K562 (cell line): Measurements from ENCODE around the gene IGF1R. TPM values are rescaled to one million over a fixed set of nuclear protein-coding genes. Genes with fewer than 3 reads are reported as not detected.
A peak's percentile ranks its signal among the peaks of the same experiment; 100 is the strongest.

Source experiments
- ATAC-seq: fragments of 200-7000 bp; cut with Tn5 transposase; 3 replicates; pipeline ENCODE4 v1.9.1; 2020; ENCODE audit warnings: moderate library complexity
- BruUV-seq: library from RNA; stranded (reverse); fragments of 400-500 nt; replicated peaks from 2 replicates; lab custom pipeline; 2021; lab: Mats Ljungman, UMichigan
- CTCF ChIA-PET: fragments of 300-600 bp; formaldehyde crosslinking; extraction: SDS; loops from one replicate; lab custom pipeline; 2021; ENCODE audit warnings: low intra/inter-chr PET ratio; lab: Yijun Ruan, JAX
- POLR2A ChIA-PET: fragments of 300-600, 350-650 bp; sonication (Branson Sonifier 250); formaldehyde crosslinking; extraction: SDS; loops from one replicate; lab custom pipeline; 2021; ENCODE audit warnings: antibody characterized with exemption, inconsistent platforms; lab: Yijun Ruan, JAX
- DNase-seq, 4 experiments: peaks; one replicate each; pipeline versions ENCODE4 v3.0.0 to v3.0.0-alpha.2; 2011 to 2018; ENCODE audit warnings: low spot score in 3 of 4, mixed read lengths in 3 of 4; ENCODE audit errors: extremely low read depth in 1 of 4
- FAIRE-seq: peaks from 2 replicates; lab custom pipeline; 2011; peaks lifted over from hg19 to GRCh38; lab: Jason Lieb, UNC
- H2AFZ ChIP-seq: 2 replicates; pipeline ENCODE4 v1.6.0; 2011; ENCODE audit warnings: low read depth, low read length, control low read depth, inconsistent platforms
- H3K27ac ChIP-seq: fragments of 200-600 bp; 3 replicates; pipeline ENCODE4 v1.8.0; 2011; ENCODE audit warnings: low read depth, mild to moderate bottlenecking, control low read depth, inconsistent platforms, low read length, moderate library complexity, mixed read lengths; ENCODE audit errors: extremely low read depth
- H3K27me3 ChIP-seq, 2 experiments: fragments of 300-600 bp in 1 of 2; 2 replicates in 1 of 2; 3 replicates in 1 of 2; pipeline versions ENCODE4 v1.6.0 to v1.8.0; 2011; ENCODE audit warnings: inconsistent platforms in 2 of 2, low read length in 2 of 2, mild to moderate bottlenecking in 1 of 2, mixed read lengths in 1 of 2, moderate library complexity in 1 of 2; ENCODE audit not compliant: control insufficient read depth in 2 of 2, insufficient read depth in 2 of 2
- H3K36me3 ChIP-seq: fragments of 300-600 bp; 3 replicates; pipeline ENCODE4 v1.8.0; 2011; ENCODE audit warnings: mild to moderate bottlenecking, low read length, inconsistent platforms; ENCODE audit not compliant: control insufficient read depth, insufficient read depth
- H3K4me1 ChIP-seq, 2 experiments: fragments of 200-600 bp in 1 of 2; replicated peaks in 1 of 2; 2 replicates in 1 of 2; 3 replicates in 1 of 2; pipeline versions ENCODE4 v1.5.1 to v1.8.0; 2011; ENCODE audit warnings: inconsistent platforms in 2 of 2, low read length in 2 of 2, mild to moderate bottlenecking in 1 of 2, mixed read lengths in 1 of 2, moderate library complexity in 1 of 2; ENCODE audit not compliant: control insufficient read depth in 2 of 2, insufficient read depth in 2 of 2
- H3K4me2 ChIP-seq: 2 replicates; pipeline ENCODE4 v1.6.1; 2011; ENCODE audit warnings: low read length, control low read depth, inconsistent platforms, mixed read lengths; ENCODE audit not compliant: insufficient read depth
- H3K4me3 ChIP-seq: fragments of 200-600 bp; sonication (generic), shearing (Covaris generic); 2 replicates; pipeline ENCODE4 v1.5.1; 2016; ENCODE audit warnings: control low read depth, inconsistent platforms
- H3K79me2 ChIP-seq: fragments of 200-600 bp; 3 replicates; pipeline ENCODE4 v1.8.0; 2011; ENCODE audit warnings: low read length, inconsistent platforms; ENCODE audit not compliant: control insufficient read depth, insufficient read depth
- H3K9ac ChIP-seq, 2 experiments: 2 replicates each; pipeline versions ENCODE4 v1.6.0 to v1.6.1; 2011; ENCODE audit warnings: low read depth in 2 of 2, low read length in 2 of 2, control low read depth in 1 of 2, inconsistent platforms in 1 of 2, mild to moderate bottlenecking in 1 of 2, mixed read lengths in 1 of 2; ENCODE audit not compliant: insufficient read depth in 1 of 2
- H3K9me1 ChIP-seq: one replicate; pipeline ENCODE4 v1.6.0; 2011; ENCODE audit warnings: inconsistent platforms, mild to moderate bottlenecking, low read length, moderate library complexity; ENCODE audit not compliant: control insufficient read depth, insufficient read depth
- H3K9me3 ChIP-seq: replicated peaks from 2 replicates; pipeline ENCODE4 v1.5.1; 2011; ENCODE audit warnings: low read depth, low read length, inconsistent platforms; ENCODE audit not compliant: control insufficient read depth, insufficient read depth
- H4K20me1 ChIP-seq: replicated peaks from 2 replicates; pipeline ENCODE4 v1.6.1; 2011; ENCODE audit warnings: low read length, inconsistent platforms, mixed read lengths; ENCODE audit not compliant: control insufficient read depth, insufficient read depth
- HDAC3 ChIP-seq: fragments of 450-650 bp; IDR thresholded peaks from 2 replicates; pipeline ENCODE4 v1.6.1; 2018; ENCODE audit warnings: borderline replicate concordance, mild to moderate bottlenecking, moderate library complexity; ENCODE audit not compliant: partially characterized antibody
- POLR2AphosphoS2 ChIP-seq: IDR thresholded peaks from 2 replicates; pipeline ENCODE4 v1.6.1; 2012; ENCODE audit warnings: low read length, improper control_type of control experiment
- ZNF12 ChIP-seq: sonication (generic); formaldehyde crosslinking; IDR thresholded peaks from 2 replicates; pipeline ENCODE4 v1.4.0; 2020; ENCODE audit warnings: mild to moderate bottlenecking, missing genetic modification reagents
- WGBS: fragments of 100-300 bp; shearing (Covaris generic); methylation state at CpG from one replicate; pipeline ENCODE4 v1.1.6; 2016; ENCODE audit warnings: low coverage, mixed read lengths; ENCODE audit not compliant: insufficient coverage; ENCODE audit errors: missing lambda C conversion rate; 5-methylcytosine and 5-hydroxymethylcytosine counted together
- in situ Hi-C: fragments of 300-500 bp; cut with MboI; formaldehyde crosslinking; loops from 4 replicates; pipeline ENCODE4 v1.15.0; 2018; ENCODE audit warnings: inconsistent platforms, mixed read lengths
- intact Hi-C: fragments of 100-400 bp; cut with micrococcal nuclease; formaldehyde crosslinking; loops from 2 replicates; pipeline ENCODE4 v1.14.2; 2022
- polyA plus RNA-seq, 8 experiments: library from polyadenylated mRNA; depleted of rRNA in 4 of 8; stranded (reverse) in 5 of 8; unstranded in 3 of 8; fragments of >200 nt; fragmentation: Nextera tagmentation in 2 of 8; fragmentation: Illumina TruSeq in 1 of 8; extraction: Ambion mirVana in 2 of 8; extraction: Trizol in 1 of 8; gene quantifications; 2 replicates each; pipeline versions ENCODE4 v1.2.1 to v1.2.3, GENCODE V29; 2011 to 2014; ENCODE audit warnings: inconsistent platforms in 1 of 8, missing spikeins in 1 of 8
- total RNA-seq, 7 experiments: library from RNA; depleted of rRNA in 6 of 7; stranded (reverse); fragments of >200 nt in 6 of 7; fragmentation: Illumina TruSeq in 2 of 7; extraction: Trizol in 2 of 7; gene quantifications; 2 replicates each; pipeline versions ENCODE4 v1.2.1 to v1.2.3, GENCODE V29; 2011 to 2021; ENCODE audit warnings: low replicate concordance in 1 of 7
- TF ChIP-seq, protein P1 (sequence below): sonication (generic); formaldehyde crosslinking; IDR thresholded peaks from 2 replicates; pipeline ENCODE4 v1.8.0; 2022; ENCODE audit warnings: mild to moderate bottlenecking, low read depth, missing genetic modification reagents
- TF ChIP-seq, protein P2 (sequence below), 3 experiments: IDR thresholded peaks in 2 of 3; conservative IDR thresholded peaks in 1 of 3; 2 replicates each; pipeline ENCODE4 v1.5.1; 2011 to 2012; ENCODE audit warnings: low read length in 3 of 3, mild to moderate bottlenecking in 3 of 3, control low read depth in 2 of 3, improper control_type of control experiment in 1 of 3, inconsistent platforms in 1 of 3, low read depth in 1 of 3, mixed read lengths in 1 of 3, moderate library complexity in 1 of 3; ENCODE audit not compliant: insufficient read depth in 2 of 3

The IGF1R gene
- total and polyA plus RNA-seq, 9 of the 15 experiments (the other 6 are each of a cell fraction or from before 2014, with no cell fraction given): 0.35 to 8.0 (median 1.6) TPM

DNA sequence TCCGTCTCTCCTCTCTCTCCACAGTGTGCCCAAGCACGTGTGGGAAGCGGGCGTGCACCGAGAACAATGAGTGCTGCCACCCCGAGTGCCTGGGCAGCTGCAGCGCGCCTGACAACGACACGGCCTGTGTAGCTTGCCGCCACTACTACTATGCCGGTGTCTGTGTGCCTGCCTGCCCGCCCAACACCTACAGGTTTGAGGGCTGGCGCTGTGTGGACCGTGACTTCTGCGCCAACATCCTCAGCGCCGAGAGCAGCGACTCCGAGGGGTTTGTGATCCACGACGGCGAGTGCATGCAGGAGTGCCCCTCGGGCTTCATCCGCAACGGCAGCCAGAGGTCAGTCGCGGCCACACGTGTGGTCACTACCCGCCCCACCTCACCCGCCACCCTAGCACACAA lies 243.0 kb downstream of the IGF1R start:
- CTCF ChIA-PET: no interaction called here
- FAIRE-seq (no peak), ATAC-seq (peak; percentile 61), DNase-seq (no peak)
- Histone ChIP-seq H3K4me1 (peaks cover 0 to 4% of the 10 kb centered on the region in 2 experiments; a peak in 1 of 5 replicates), H3K79me2 (no peaks in the 10 kb centered on the region), H3K36me3 (no peaks in the 10 kb centered on the region), H2AFZ (no peak overlapping the region), H3K9me3 (no peaks in the 10 kb centered on the region), H3K4me2 (no peak overlapping the region), H3K9me1 (no peaks in the 10 kb centered on the region), H3K4me3 (no peak overlapping the region), H4K20me1 (peaks cover 8% of the 10 kb centered on the region; the same call in 1 of the 2 replicates), H3K27me3 (peaks cover 17 to 36% of the 10 kb centered on the region in 2 experiments; a peak in 4 of 5 replicates), H3K9ac (no peak overlapping the region), H3K27ac (no peak overlapping the region)
- TF ChIP-seq, protein P1, sequence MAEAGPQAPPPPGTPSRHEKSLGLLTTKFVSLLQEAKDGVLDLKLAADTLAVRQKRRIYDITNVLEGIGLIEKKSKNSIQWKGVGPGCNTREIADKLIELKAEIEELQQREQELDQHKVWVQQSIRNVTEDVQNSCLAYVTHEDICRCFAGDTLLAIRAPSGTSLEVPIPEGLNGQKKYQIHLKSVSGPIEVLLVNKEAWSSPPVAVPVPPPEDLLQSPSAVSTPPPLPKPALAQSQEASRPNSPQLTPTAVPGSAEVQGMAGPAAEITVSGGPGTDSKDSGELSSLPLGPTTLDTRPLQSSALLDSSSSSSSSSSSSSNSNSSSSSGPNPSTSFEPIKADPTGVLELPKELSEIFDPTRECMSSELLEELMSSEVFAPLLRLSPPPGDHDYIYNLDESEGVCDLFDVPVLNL (CRISPR knock-in tag): no peak
- TF ChIP-seq ZNF12 (no peak), POLR2AphosphoS2 (no peak), HDAC3 (no peak)
- TF ChIP-seq, protein P2, sequence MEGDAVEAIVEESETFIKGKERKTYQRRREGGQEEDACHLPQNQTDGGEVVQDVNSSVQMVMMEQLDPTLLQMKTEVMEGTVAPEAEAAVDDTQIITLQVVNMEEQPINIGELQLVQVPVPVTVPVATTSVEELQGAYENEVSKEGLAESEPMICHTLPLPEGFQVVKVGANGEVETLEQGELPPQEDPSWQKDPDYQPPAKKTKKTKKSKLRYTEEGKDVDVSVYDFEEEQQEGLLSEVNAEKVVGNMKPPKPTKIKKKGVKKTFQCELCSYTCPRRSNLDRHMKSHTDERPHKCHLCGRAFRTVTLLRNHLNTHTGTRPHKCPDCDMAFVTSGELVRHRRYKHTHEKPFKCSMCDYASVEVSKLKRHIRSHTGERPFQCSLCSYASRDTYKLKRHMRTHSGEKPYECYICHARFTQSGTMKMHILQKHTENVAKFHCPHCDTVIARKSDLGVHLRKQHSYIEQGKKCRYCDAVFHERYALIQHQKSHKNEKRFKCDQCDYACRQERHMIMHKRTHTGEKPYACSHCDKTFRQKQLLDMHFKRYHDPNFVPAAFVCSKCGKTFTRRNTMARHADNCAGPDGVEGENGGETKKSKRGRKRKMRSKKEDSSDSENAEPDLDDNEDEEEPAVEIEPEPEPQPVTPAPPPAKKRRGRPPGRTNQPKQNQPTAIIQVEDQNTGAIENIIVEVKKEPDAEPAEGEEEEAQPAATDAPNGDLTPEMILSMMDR (IDR thresholded peaks at IDR 0.05 in 2 of 3, conservative IDR thresholded peaks at IDR 0.05 in 1 of 3; ENCODE audit: insufficient read depth in 2 of 3, low read depth in 1 of 3, low read length in 3 of 3): peak in 1 of 3 experiments; percentile 14; a peak in 1 of 6 replicates
- BruUV-seq: no TSS peak
- intact Hi-C loops: loop anchor here (10.0 kb wide), 1 partner anchor 164 kb away; no protein-coding TSS in a partner anchor
- POLR2A ChIA-PET: no interaction called here
- WGBS: 4% methylated on average over 31 of the region's 31 CpGs
- in situ Hi-C loops: no loop called here
